Measurements from ENCODE around the gene PKN1. TPM values are rescaled to one million over a fixed set of nuclear protein-coding genes. Genes with fewer than 3 reads are reported as not detected.

Gene PKN1
- total and polyA plus RNA-seq, 10 of the 15 experiments (the other 5 are each of a cell fraction or from before 2014, with no cell fraction given): 1.0 to 189 (median 52.7) TPM

GRCh38 chr19:14441041-14441938 is 8.2 kb downstream of the PKN1 start:
- Histone ChIP-seq H3K4me2 (ENCODE audit: control insufficient read depth, insufficient read depth) (peak overlapping the region; percentile 94), H4K20me1 (ENCODE audit: control insufficient read depth, insufficient read depth) (no peaks in the 10 kb centered on the region), H3K27ac (ENCODE audit: control insufficient read depth, insufficient read depth) (peak overlapping the region; percentile 83), H3K4me3 (peak overlapping the region; percentile 89), H3K9ac (ENCODE audit: control insufficient read depth, insufficient read depth, low read length) (peak overlapping the region; percentile 83), H2AFZ (ENCODE audit: control insufficient read depth, low read depth, low read length) (no peak overlapping the region), H3K4me1 (ENCODE audit: control insufficient read depth, insufficient read depth, low read length) (peaks cover 11% of the 10 kb centered on the region), H3K9me3 (replicated peaks; ENCODE audit: control insufficient read depth, insufficient read depth, low read length) (no peaks in the 10 kb centered on the region), H3K27me3 (replicated peaks in 1 of 2; ENCODE audit: control insufficient read depth in 2 of 2, insufficient read depth in 2 of 2, low read length in 1 of 2) (no peaks in the 10 kb centered on the region), H3K79me2 (ENCODE audit: control insufficient read depth, insufficient read depth, low read length) (peaks cover 19% of the 10 kb centered on the region), H3K36me3 (ENCODE audit: control insufficient read depth in 2 of 2, insufficient read depth in 2 of 2, low read length in 1 of 2) (peaks cover 19 to 35% of the 10 kb centered on the region in 2 experiments)
- CTCF ChIA-PET: interaction anchor here (0.6 to 1.3 kb wide), 3 partner anchors 9 to 694 kb away, joined by 3 to 5 read pairs (median 4); partner anchors contain the start of gene ASF1B
- SMC1A ChIA-PET (ENCODE audit: uncharacterized antibody, unreplicated experiment): no interaction called here
- 95% methylated on average over 32 of the region's 34 CpGs for WGBS (ENCODE audit: insufficient coverage, insufficient replicate concordance, low lambda C conversion rate, missing lambda C conversion rate)
- BruUV-seq (replicated peaks): no TSS peak
- TF ChIP-seq ZNF622 (IDR thresholded peaks at IDR 0.05) (no peak), NRF1 (conservative IDR thresholded peaks at IDR 0.05; ENCODE audit: low read depth, low read length) (no peak)
- RAD21 ChIA-PET (ENCODE audit: unreplicated experiment): interaction anchor here (1.1 kb wide), 1 partner anchor 39 kb away, joined by 3 read pairs; no protein-coding TSS in a partner anchor
- POLR2A ChIA-PET: interaction anchor here (0.5 to 0.7 kb wide), 2 partner anchors 203 to 279 kb away, joined by 3 to 4 read pairs; no protein-coding TSS in a partner anchor
- no peak for ATAC-seq
- intact Hi-C loops (cut with micrococcal nuclease; ENCODE audit: unreplicated experiment) (no loop called here), in situ Hi-C loops (cut with MboI) (no loop called here)
- no peak for DNase-seq (ENCODE audit: low read depth, low spot score)
- FAIRE-seq: no peak

- Histone ChIP-seq H3K9me3 (replicated peaks; ENCODE audit: control insufficient read depth, insufficient read depth, low read length) (no peaks in the 10 kb centered on the region), H3K4me3 (no peak overlapping the region), H3K36me3 (ENCODE audit: control insufficient read depth in 2 of 2, insufficient read depth in 2 of 2, low read length in 1 of 2) (peaks cover 21 to 46% of the 10 kb centered on the region in 2 experiments), H4K20me1 (ENCODE audit: control insufficient read depth, insufficient read depth) (no peaks in the 10 kb centered on the region), H3K4me1 (ENCODE audit: control insufficient read depth, insufficient read depth, low read length) (peaks cover 11% of the 10 kb centered on the region), H3K27ac (ENCODE audit: control insufficient read depth, insufficient read depth) (no peak overlapping the region), H3K9ac (ENCODE audit: control insufficient read depth, insufficient read depth, low read length) (no peak overlapping the region), H3K4me2 (ENCODE audit: control insufficient read depth, insufficient read depth) (no peak overlapping the region), H2AFZ (ENCODE audit: control insufficient read depth, low read depth, low read length) (no peak overlapping the region), H3K27me3 (replicated peaks in 1 of 2; ENCODE audit: control insufficient read depth in 2 of 2, insufficient read depth in 2 of 2, low read length in 1 of 2) (no peaks in the 10 kb centered on the region), H3K79me2 (ENCODE audit: control insufficient read depth, insufficient read depth, low read length) (peaks cover 19% of the 10 kb centered on the region)
- RAD21 ChIA-PET (ENCODE audit: unreplicated experiment): no interaction called here
- TF ChIP-seq SMC3 (IDR thresholded peaks at IDR 0.05; ENCODE audit: borderline replicate concordance, low read length): no peak
- intact Hi-C loops (cut with micrococcal nuclease; ENCODE audit: unreplicated experiment): no loop called here
- in situ Hi-C loops (cut with MboI): no loop called here
- DNase-seq (ENCODE audit: low read depth, low spot score) (no peak), FAIRE-seq (no peak), ATAC-seq (no peak)
- CTCF ChIA-PET: no interaction called here
- POLR2A ChIA-PET: no interaction called here
- BruUV-seq (replicated peaks): no TSS peak
- SMC1A ChIA-PET (ENCODE audit: uncharacterized antibody, unreplicated experiment): no interaction called here
- WGBS (ENCODE audit: insufficient coverage, insufficient replicate concordance, low lambda C conversion rate, missing lambda C conversion rate): 97% methylated on average over 16 of the region's 16 CpGs
Observed at GRCh38 chr19:14442891-14443631, 10.0 kb downstream of the PKN1 start.

Measured in GM12878 (cell line).